ENCODE measurements around the gene FDPS.

GRCh38 chr1:155272466-155273342, 36.0 kb upstream of the FDPS start:
- no peak for TF ChIP-seq CTCF (IDR thresholded peaks at IDR 0.05; ENCODE audit: low read depth, low read length, missing input control)
- TF ChIP-seq HNF4G (IDR thresholded peaks at IDR 0.05), result no peak
- no peak for TF ChIP-seq ZBTB33 (IDR thresholded peaks at IDR 0.05)
- TF ChIP-seq TAF1 (conservative IDR thresholded peaks at IDR 0.05), result no peak
- TF ChIP-seq RAD21 (IDR thresholded peaks at IDR 0.05), result no peak
- no peak for TF ChIP-seq RXRA (IDR thresholded peaks at IDR 0.05)
- no peak for TF ChIP-seq REST (IDR thresholded peaks at IDR 0.05)
- TF ChIP-seq GABPA (IDR thresholded peaks at IDR 0.05 in 1 of 2, conservative IDR thresholded peaks at IDR 0.05 in 1 of 2), result no peak
- TF ChIP-seq SP1 (IDR thresholded peaks at IDR 0.05), result no peak
- no peak for TF ChIP-seq FOXA1 (IDR thresholded peaks at IDR 0.05)
